ENCODE data around the gene C11orf58.

- TF ChIP-seq POLR2A (IDR thresholded peaks at IDR 0.05; ENCODE audit: low read depth, low read length) (no peak), TAF1 (IDR thresholded peaks at IDR 0.05; ENCODE audit: borderline replicate concordance, low read depth, low read length) (no peak)
Measured at GRCh38 chr11:16805938-16806337, 67.5 kb downstream of the C11orf58 start.
